ENCODE data around the gene EFCAB14.
"Not testable (repeated sequence)": the region's sequence is repeated elsewhere in the genome, so short reads cannot be mapped to it uniquely, and the experiment has no call there.

The EFCAB14 gene, protein sequence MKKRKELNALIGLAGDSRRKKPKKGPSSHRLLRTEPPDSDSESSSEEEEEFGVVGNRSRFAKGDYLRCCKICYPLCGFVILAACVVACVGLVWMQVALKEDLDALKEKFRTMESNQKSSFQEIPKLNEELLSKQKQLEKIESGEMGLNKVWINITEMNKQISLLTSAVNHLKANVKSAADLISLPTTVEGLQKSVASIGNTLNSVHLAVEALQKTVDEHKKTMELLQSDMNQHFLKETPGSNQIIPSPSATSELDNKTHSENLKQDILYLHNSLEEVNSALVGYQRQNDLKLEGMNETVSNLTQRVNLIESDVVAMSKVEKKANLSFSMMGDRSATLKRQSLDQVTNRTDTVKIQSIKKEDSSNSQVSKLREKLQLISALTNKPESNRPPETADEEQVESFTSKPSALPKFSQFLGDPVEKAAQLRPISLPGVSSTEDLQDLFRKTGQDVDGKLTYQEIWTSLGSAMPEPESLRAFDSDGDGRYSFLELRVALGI

DNA sequence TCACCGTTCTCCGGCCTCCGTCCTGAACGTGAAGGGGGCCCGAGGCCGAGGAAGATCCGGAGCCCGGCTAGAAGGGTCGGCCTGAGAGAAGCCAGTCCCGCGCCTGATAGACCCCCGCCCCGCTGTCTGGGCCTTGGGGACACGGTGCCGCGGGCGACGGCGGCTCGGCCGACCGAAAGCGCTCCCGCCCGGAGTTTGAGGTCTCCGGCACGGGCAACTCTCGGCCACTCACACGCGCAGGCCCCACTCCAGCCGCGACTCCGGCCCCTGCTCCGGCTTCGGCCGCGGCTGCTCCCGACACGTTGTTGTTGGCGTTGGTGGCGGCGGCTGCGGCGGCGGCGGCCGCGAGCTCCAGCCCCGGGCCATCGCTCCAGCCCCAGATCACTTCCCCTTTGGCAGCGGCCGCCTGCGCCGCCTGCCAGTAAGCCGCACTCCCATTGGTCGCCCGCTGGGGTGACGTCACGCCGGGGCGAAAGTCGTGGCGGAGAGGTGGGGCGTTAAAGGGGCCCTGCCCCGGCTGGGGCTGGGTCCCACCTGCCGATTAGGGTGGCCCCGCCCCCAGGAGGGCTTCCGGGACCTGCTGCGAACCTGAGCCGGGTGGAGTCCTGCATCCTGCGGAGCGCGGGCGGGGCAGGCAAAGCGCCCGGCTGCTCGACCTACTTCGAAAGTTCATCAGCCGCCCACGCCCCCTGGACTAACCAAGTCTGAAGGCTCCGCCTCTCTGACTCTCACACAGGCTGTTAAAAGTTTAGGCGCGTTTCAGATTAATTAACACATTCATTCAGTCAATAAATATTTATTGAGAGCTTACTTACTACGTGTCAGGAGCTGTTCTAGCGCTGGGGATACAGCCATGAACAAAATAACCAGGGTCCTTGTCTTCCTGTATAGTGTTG, at the start of gene EFCAB14:
TSS of gene EFCAB14 (minus strand) at position 388 of the 896 bp plus-strand sequence. CDS start 1,027 bp downstream, outside the sequence.
- DNase-seq = peak; percentile 95

DNA sequence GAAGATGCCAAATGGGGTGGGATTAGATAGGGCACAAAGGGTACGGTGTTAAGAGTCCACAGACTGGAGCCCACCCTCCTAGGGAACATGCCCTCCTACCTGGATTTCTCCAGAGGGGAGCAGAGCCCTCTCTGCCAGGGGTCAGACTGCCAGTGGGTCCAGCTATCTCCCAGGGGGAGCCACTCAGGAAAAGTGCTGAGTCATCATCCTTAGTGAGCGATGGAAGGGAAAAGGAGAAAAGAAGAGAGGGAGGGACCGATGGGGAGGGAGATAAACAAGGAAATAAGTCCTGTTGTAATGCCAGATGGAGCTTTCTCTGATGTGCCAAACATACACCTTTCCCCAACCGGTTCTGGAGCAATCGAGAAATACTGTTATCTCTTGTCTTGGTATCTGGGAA, 49.5 kb upstream of the EFCAB14 start:
- DNase-seq = no peak

DNA sequence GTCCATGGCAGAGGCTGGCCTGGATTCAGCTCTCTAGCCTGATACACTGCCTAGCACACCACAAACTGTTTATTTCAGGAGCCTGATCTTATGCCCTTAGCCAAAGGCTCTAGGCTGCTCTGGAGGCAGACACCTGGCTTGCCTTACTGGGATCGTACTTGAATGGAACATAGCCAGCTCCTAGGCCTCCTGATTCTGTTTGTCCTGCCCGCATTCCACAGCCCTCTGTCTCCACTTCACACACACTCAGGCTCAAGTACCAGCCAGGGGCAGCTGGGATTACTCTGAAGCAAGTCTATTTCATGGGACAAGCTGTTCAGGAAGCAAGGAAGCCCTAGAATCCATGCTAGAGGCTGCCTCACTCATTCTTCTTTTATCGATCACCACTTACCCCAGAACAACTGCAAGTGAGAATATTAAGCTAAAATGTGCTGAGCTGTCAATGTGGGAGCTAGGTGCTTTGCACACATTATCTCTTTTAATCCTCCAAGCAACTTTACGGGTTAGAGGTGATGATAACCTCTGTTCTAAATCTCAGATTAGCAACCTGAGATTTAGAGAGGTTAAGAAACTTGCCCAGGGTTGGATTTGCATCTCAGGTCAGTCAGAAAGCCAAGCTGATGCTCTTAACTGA, 48.9 kb upstream of the EFCAB14 start:
- no peak for DNase-seq

DNA sequence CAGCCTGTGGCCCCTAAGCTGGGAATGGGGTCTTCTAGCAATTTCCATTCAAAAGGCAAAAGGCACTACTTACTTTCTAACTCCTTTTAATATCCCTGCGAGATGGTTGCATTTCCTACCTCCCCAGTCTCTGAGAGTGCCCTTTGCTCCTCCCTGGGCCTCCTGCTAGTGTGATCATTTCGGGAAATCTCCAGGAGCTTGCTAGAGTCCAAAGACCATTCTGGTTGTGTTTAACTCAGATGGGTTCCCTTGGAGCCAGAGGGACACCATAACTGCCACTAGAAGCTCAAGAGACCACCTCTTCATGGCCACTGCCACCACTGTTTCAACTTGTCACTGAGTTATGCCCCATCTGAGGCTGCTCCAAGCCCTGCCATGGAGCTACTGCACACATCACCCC, 45.5 kb upstream of the EFCAB14 start:
- no peak for DNase-seq

DNA sequence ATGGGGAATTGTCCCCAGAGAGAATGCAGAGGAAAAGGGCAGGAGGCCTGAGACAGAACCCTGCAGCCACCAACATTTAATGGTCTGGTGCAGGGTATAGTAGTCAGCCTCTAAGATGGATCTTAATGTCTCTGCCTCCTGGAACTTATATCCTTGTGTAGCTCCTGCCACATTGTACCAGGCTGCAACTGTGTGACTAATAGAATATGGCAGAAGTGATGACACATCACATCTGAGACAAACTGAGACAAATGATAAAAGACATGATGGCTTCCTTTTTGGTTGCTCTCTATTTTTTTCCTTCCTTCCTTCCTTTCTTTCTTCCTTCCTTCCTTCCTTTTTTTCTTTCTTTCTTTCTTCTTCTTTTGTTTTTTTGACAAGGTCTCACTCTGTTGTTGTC, 42.8 kb upstream of the EFCAB14 start:
- DNase-seq = no peak

DNA sequence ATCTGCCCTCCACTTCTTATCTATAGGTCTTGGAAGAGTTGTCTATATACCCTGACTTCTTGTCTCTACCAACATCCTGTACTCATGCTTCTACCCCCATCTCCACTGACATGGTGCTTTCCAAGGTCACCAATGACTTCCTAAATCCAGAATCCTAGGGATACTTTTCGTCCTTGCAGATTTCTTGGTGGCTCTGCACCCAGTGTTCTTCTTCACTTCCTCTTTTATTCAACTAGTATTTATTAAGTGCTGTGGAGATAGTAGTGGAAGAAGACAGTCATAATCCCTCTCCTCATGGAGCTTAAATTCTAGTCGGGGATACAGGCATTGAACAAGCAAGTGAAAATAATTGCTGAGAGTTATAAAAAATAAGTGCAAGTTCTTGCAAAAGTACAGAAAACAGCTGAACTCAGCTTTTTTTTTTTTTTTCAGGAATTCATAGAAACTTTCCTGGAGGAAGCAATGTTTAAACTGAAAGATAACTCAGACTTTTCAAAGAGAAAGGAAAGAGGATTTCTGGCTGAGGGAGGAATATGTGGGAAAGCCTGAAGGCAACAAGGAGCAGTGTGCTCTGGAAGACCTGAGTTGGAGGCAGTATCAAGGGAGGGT, 41.7 kb upstream of the EFCAB14 start:
- no peak for DNase-seq

DNA sequence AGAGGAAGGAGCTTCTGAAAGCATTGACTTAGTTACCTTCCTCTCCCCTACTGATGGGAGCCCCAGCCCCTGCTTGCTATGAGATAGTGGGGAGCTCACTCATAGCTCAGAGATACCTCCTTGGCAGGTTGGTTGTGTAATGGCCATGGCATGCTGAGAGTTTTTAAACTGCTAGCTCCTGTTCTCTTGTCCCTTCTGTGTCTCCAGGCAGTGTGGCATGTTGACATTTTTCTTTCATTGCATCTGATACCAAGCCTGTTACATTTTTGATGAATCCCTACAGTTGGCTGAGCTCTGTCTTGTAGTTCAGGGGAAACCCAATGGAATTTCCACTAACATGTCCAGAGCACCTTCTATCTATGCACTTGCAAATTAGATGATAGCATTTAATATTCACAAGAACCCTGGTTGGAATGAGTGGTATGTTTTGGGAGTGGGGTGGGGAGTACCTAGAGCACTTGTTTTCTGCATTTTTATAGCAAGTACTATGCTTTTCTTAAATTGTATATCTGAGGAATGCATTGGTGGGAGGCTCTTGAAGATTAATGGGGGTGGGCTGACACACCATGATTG, 39.1 kb upstream of the EFCAB14 start:
- DNase-seq = no peak

DNA sequence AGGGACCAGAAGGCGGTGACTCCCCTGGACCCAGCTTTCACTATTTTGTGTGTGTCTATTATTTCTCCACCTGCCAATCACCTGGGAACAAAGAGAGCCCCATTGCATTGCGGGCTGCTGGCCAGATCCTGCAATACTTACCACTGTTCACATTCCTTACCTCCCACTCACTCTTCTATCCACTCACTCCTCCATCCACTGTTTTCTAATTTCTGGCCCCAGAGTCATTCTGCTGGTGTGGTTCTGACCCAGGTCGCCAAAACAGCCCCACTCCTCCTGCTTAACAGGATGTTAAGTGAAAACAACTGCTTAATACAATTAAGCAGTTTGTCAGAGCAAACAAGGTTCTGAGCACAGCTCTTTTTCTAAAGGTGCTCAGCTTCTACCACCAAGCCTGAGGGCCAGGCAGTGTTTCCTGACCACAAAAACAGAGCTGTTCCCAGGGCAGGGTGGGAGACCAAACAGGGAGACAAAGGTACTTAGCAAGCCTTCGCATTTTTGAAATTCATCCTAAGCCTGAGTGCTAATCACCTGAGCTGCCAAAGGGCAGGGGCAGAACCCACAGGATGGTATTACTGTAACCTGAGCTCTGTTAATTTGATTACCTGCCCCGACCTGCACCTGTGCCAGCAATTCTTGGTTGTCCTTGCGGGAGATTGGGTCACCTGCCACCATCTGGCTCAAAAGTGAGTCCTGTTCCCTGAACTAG, 38.5 kb upstream of the EFCAB14 start:
- DNase-seq = no peak

DNA sequence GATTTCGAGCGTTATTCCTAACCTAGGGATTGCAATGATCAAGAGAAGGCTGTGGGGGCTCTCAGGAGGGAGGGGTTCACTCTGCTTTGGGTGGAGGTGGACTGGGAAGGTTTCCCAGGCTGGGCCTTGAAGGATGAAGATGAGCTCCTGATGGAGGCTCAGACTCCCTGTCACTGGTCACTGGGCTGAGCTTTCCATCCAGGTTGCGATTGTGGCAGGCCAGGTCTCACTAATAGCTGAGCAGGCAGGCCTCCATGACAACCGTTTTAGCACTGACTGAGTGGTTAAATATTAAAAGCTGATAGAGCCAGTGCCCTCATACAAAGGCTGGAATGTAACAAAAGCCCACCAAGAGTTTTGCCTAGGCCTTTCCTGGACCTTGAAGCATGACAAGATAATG, 36.2 kb upstream of the EFCAB14 start:
- no peak for DNase-seq

DNA sequence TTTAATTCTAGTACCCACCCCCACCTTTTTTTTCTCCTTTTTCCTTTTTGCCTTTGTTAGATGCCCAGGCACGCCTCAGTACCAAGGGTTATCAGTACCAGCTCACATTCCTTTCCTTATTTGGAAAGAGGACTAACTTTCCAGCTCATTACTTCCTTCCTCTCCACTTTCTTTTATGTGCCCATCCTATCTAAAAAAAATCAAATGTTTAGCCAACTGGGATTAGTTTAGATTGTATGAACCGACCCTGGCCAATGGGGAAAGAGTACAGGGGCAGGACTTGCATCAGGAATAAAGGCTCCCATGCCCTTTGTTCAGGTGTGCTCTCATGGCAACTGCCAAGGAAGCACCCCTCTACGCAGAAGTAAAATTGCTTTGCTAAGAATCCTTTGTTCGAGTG, 35.8 kb upstream of the EFCAB14 start:
- DNase-seq = not testable (repeated sequence)

DNA sequence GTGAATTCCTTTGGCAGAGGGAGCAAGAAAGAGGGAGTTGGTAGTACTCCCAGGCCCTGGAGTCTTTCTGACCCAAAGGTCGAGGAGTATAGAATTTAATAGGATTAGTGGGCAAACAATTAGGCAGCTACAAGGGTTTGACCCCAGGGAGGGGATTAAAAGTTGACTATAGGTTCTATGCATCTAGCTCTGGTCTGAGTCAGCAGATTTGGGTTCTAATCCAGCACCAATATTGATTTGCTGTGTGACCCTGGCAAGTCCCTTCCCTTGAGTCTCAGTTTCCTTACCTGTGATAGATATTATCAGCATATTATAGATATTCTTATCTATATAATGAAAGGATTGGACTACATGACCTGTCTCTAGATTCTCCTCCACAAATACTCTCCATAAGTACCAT, 35.1 kb upstream of the EFCAB14 start:
- no peak for DNase-seq

DNA sequence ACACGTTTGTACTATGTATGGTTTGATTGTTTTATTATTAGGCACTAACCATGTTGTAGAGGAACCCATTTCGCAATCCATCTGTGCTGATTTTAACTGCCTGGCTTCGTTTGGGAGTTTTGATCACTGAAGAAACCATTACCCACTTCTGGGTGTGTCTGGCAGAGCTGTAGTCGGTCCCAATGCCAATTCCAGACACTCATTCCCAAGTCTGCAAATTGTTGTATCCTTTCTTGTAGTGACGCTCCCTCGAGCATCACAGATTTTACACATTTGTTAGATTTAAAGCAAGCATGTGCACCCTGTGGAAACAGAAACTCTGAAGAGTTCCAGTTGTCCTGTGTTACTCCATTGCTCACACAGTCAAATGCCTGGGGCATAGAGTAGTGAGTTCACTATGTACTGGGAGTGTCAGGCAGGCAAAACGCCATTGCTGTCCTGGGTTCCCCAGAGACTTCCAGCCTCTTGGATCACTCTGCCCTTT, 31.0 kb upstream of the EFCAB14 start:
- no peak for DNase-seq

DNA sequence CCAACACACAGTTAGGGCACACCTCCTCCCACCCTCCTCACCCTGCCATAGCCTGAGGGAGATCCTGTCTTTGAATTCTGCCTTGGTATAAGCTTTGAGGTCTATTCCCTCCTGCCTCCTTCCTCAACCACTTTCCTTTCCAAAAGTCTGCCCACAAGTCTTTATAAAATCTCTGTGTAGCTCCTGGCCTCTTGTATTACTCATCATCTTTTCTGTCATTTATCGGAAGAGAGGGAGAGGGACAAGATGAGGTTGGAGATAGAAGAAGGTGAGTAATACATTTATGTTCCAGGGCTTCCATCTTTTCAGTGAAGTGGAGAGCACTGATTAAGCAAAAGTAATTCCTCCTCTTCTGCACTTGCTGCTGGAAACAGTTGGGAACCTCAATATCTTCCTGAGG, 30.5 kb upstream of the EFCAB14 start:
- DNase-seq = no peak

DNA sequence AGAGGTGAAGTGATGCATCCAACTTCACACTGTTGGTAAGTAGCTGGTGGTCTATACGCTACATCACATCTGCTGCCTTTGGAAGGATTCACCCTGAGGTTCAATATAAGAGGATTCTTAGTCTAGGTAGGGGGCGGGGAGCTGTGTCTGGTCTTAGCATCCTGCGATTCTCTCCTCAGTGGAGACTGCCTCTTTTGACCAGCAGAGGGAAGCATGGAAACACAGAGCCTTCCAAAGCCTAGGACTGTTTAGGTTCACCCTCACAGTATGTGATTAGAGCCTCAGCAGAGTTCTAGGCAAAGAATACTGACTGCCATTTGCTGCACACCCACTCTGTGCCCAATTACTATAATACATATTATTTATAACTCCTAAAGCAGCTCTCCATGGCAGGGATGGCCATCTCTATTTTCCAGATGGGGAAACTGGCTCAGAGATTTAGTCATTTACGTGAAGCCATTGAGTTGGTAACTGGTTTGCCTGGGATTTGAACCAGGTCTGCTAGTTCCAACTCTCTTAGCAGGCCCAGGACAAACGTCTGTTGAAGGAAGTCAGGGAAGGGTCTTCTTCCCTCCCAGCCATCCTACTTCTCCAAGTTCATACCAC, 28.9 kb upstream of the EFCAB14 start:
- DNase-seq = peak; percentile 8

DNA sequence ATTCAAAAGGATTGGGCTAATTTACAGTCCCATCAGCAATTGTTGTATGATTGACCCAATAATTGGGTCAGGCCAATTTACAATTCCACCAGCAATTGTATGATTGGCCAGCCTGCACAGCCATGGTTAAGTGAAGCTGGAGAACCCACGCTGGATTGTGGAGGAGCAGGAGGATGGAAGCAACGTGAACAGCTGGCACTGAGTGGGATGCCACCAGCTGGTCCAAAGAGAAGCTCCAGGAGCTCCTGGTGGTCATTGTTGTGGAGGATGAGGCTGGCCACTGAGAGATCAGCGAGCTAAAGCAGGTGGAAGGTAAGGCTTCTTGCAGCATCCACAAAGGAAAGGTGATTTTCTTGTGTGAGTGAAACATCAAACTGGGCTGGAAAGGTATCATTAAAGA, 23.2 kb upstream of the EFCAB14 start:
- no peak for DNase-seq

DNA sequence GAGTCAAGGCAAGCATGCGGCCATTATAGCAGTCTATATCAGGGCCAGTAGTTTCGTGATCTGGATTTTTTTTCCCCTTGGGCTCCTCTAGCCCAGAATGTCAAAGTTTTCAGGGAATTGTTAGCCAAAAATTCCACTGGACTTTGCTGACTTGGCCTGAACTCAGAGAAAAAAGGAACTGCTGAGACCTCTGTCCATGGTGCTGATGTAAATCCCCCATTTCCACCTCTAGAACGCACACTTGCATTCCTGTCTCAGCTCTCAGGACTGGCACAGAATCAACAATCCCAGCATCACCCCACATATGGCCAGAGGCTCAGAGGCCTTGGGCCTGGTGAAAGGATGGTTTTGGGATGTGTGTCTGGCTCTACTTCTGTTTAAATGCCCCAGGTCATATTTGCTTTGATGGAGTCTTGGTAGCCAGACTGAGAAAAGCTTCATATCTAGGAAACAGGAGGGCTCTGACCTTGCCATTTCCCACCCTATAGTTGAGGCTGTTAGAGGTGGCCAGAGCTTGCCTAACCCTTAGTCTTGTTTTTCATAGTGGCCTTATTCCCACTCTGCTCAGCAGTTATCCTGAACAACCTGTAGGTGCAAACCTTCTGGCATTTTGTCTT, 16.9 kb upstream of the EFCAB14 start:
- peak; percentile 65 for DNase-seq

DNA sequence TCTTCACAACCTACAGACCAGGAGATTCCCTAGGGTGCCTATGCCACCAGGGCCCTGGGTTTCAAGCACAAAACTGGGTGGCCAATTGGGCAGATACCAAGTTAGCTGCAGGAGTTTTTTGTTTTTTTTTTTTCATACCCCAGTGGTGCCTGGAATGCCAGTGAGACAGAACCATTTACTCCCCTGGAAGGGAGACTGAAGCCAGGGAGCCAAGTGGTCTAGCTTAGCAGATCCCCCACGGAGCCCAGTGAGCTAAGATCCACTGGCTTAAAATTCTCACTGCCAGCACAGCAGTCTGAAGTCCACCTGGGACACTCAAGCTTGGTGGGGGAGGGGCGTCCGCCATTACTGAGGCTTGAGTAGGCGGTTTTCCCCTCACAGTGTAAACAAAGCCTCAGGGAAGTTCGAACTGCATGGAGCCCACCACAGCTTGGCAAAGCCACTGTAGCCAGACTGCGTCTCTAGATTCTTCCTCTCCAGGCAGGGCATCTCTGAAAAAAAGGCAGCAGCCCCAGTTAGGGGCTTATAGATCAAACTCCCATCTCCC, 9.5 kb upstream of the EFCAB14 start:
- not testable (repeated sequence) for DNase-seq

DNA sequence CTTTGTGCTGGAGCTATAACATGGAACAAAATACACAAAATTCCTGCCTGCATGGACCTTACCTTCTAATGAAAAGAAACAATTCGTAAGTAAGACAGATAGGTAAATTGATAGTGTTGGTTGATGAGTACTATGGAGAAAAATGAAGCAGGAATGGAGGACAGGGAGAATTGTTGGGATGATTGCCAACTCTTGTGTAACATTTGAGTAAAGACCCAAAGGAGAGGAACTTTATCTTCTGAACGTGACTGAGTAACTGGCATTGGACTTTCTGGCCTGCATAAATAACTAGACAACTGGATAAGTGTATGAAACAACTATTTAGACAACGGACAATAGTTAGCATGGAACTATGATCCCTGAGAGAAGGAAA, 6.8 kb upstream of the EFCAB14 start:
- DNase-seq = no peak

DNA sequence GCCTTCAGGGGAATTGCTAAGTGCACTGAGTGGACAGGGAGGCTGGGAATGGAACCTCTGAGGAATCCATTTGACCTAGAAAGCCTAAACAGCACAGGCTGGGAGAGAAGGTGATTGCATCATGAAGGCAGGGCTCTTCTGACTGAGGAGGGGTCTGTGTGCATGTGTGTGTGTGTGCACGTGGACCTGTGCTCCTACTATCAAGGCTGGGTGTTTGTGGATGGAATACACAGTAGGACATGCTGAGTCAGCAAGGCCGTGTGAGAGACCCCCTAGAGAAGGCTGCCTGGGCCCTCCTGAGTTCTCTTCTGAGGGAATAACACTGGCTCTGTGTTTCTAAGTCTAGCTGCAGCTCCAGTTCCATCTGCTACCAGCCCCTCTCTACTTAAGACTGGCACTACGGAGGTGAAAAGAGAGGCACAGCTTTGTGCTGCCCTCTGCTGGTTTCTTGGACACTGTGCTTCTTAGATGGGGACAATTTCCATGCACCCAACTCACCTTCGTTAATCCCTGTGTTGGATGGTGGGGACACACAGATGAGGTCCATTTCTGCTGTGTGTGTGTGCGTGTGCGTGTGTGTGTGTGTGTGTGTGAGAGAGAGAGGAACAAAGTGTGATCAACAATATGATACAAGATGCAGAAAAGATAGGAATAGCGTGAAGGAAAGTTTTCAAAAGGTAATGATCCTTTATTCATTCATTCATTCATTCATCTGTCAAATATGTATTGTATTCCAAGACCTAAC, 6.2 kb upstream of the EFCAB14 start:
- peak; percentile 81 for DNase-seq

DNA sequence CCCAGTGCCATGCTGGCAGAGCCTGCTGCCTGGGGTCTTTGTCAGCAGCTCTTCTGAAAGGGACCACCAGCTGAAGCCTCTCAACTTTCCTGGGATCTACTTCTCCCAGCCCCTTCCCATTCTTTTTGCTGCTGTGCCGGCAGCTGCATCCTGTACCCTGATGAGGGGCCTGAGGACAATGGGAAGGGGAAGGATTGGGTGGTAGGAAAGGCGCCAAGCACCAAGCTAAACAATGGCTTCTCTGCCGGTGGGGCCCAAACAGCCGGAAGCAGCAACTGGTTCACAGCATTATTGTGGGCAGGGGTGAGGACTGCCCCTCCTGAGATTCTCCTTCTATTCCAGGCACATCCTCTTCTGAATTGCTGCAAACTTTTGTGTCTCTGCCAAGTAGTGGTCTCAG, 5.0 kb upstream of the EFCAB14 start:
- DNase-seq = no peak
